Esophagus squamous epithelium (tissue), 4 donors: ENCODE measurements around the gene SCAPER.

Experiments
- CTCF ChIP-seq, 6 experiments: fragments of 450-650 bp in 4 of 6; fragments of 200-600 bp in 2 of 6; sonication (generic) in 2 of 6; IDR thresholded peaks; one replicate each; pipeline ENCODE4 v1.5.1; 2016 to 2019; ENCODE audit warnings: antibody characterized with exemption in 6 of 6, mild to moderate bottlenecking in 4 of 6, moderate library complexity in 4 of 6
- POLR2A ChIP-seq, 4 donors: fragments of 450-650 bp; IDR thresholded peaks; one replicate each; pipeline ENCODE4 v1.6.1; 2017; ENCODE audit warnings: antibody characterized with exemption in 4 of 4, mild to moderate bottlenecking in 4 of 4, moderate library complexity in 3 of 4

- TF ChIP-seq CTCF (IDR thresholded peaks at IDR 0.05) (no peak), POLR2A (IDR thresholded peaks at IDR 0.05) (no peak)
Measured at GRCh38 chr15:76465728-76466127, 439.4 kb downstream of the SCAPER start.
